Stimulated activated CD8-positive, alpha-beta memory T cell treated with anti-CD3 and anti-CD28 coated beads, Interleukin-15, amount 100 ng/mL, for 1 hour (primary cell): ENCODE measurements around the gene FAM114A2.
"Not testable (repeated sequence)": the region's sequence is repeated elsewhere in the genome, so short reads cannot be mapped to it uniquely, and the experiment has no call there.

Source experiments
- DNase-seq: peaks from one replicate; pipeline ENCODE4 v3.0.0-alpha.2; 2020; ENCODE audit warnings: low read depth

The FAM114A2 gene

GRCh38 chr5:154038707-154039457 lies at the start of gene FAM114A2, which contains the start of gene MFAP3:
Gene FAM114A2, minus strand, starts transcription at chr5:154038910. Its CDS starts 3,957 bp downstream, at chr5:154034953.
Gene MFAP3, plus strand, starts transcription at chr5:154038967. Its CDS starts 10,756 bp downstream, at chr5:154049723.
- DNase-seq: peak; percentile 71

GRCh38 chr5:154087260-154087659 lies 48.5 kb upstream of the FAM114A2 start:
- no peak for DNase-seq

DNA sequence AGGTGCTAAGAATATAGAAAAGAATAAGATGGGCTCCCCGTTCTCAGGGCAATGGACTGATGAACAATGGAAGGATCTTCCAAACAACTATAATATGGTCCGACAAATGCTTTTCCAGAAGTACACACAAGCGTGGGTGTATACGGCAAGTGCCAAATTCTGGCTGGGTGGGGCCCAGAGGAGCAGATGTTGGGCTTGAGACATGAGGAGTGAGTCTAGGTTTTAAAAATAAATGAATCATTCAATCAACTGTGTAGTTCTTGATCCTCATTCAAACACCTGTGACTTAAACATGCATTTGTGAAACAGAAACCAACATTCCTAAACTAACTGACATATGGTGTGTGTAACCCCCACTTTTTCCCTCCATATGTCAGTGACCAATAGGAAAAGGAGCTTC lies 47.9 kb upstream of the FAM114A2 start:
- no peak for DNase-seq

- no peak for DNase-seq
Measured at GRCh38 chr5:154086146-154086545, 47.4 kb upstream of the FAM114A2 start.

DNA sequence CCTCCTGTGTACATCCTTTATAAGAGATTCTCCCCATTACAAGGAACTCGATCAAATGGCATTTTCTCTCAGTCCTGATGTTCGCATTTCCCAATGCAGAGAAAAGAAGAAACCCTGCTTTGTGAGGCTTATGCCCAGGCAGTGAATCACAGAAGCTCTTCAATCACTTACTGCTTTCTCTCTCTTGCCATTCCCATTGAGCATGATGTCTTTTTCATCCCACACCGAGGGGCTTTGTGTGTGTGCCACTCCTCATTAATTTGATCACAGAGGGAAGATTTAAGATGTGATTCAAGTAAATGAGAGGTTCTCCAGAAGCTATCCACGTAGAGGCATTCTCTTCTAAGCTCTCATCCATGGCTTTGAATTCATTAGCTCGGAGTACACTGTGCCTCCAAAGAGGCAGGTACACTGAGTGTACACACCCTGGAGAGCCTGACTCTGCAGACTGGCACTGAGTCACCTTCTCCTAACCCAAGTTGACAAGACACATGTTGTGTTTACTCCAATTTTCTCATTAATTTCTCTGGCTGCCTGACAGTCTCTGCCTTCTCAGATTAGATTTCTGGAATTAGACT lies 45.4 kb upstream of the FAM114A2 start:
- DNase-seq: no peak

DNA sequence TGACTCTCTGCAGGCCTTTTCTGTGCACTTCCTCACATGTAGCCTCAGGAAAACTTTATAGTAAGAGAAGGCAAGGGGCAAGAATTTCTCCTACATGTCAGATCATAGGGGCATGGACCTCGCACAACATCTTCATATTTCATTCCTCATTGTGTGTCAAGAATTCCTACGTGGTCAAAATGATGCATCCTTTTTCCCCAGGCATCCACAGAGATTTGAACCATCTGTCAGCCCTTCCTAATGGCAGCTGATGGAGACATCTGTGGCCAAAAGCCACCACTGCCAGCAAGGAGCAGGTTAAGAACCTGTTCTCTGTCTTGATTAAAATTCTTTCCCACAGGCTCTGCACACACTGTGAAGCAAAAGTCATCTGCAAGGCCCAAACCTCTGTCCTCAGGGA lies 42.5 kb upstream of the FAM114A2 start:
- no peak for DNase-seq

- DNase-seq: no peak
Measured at GRCh38 chr5:154078272-154078671, 39.6 kb upstream of the FAM114A2 start.

DNA sequence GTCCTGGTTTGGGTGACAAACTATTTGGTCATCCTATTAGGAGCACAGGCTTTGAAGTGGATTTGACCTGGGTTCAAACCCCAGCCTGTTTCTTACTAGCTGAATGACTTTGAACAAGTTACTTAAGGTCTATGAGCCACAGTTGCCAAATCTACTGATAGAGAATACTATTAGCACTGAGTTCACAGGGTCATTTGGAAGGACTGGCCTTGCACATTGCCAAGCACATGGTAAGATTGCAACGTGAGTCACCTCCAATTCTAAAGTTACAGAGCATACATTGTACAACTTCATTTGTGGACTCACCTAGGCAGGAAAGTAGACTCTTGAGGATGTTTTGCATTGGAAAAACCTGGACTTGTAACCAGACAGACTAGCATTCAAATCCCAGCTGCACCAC lies 39.0 kb upstream of the FAM114A2 start:
- DNase-seq: no peak

DNA sequence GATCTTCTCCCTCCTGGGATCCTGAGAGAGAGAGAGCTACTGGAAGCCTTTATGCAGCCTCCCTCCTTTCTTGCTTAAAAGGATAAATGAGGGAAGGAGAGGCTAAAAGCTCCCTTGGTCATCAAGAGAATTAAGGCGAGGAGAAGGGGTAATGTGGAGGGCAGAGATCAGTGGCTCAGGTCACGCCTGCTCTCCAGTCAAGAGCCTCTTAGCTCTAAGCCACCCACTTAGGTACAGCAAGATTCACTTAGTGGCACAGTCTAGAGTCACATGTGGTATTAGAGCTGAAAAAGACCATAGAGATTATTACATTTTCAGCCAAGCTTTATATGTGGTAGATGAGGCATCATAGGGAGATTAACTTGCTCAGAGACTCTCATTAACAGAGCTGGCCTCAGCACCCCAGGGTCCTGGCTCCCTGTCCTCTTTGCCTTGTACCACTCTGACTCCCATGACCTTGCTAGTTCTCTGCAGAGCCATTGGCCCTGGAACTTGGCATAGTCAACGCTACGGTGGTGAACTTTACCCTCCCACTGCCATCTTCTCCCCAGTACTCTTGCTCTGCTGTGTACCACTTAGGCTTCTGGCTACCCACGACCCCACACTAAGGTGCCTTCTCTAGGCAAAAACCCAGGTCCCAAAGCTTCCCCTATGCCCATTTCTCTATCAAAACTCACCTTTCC lies 37.7 kb upstream of the FAM114A2 start:
- no peak for DNase-seq

DNA sequence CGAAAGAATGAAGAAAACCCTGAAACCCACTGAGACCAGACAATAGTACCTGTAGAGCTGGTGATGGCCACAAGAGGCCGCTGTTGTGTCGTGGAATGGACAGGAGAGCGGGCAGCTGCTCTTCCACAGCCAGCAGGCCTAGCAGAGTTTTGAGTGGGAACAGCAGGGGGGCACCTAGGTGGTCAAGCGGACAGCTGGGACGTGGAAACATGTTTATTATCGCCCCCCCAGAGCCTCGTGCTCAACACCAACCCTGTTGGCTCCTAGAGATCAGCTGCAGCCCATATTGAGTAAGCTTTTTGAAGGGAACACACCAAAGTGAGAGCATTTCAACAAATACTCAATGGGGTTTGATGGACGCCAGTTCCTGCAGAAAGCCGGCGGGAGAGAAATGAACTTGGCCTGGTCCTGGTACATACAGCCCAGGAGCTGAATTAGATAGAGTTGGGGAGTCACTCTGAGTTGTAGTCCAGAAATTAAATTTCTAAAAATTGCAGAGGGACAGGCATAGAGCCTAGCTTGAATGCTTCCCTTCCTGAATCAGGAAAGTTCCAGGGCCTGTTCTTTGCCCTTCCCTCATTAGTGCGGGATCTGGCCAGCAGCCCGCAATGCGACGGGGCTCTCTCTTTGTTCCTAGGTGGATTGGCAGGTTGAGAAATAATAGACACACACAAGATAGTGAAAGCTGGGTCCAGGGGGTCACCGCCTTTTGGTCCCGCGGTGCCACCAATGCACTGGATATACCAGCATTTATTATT lies 33.9 kb upstream of the FAM114A2 start:
- peak; percentile 79 for DNase-seq

- DNase-seq: no peak
Measured at GRCh38 chr5:154071799-154072413, 33.2 kb upstream of the FAM114A2 start.

DNA sequence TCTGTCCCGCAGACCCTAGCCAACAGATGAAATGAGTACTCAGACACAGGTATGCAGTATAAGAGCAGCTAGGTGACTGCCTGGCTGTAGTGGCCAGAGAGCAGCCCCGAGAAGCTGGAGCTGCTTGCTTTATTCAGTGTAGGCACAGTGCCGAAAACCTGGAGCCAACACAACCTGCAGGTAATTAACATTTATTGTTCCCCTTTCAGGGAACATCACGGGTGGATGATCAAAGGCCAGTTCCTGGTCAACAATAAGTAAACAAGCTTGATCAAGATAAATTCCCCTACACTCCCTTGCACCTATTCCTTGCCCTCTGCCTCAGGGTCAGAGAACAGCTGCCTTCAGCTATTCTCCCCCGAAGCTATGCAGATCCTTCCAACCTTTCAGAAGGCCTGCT lies 31.1 kb upstream of the FAM114A2 start:
- not testable (repeated sequence) for DNase-seq

- no peak for DNase-seq
Measured at GRCh38 chr5:154065971-154066370, 27.3 kb upstream of the FAM114A2 start.

GRCh38 chr5:154063372-154063771 lies 24.7 kb upstream of the FAM114A2 start:
- DNase-seq: no peak

GRCh38 chr5:154060606-154061005 lies 21.9 kb upstream of the FAM114A2 start:
- DNase-seq: no peak

DNA sequence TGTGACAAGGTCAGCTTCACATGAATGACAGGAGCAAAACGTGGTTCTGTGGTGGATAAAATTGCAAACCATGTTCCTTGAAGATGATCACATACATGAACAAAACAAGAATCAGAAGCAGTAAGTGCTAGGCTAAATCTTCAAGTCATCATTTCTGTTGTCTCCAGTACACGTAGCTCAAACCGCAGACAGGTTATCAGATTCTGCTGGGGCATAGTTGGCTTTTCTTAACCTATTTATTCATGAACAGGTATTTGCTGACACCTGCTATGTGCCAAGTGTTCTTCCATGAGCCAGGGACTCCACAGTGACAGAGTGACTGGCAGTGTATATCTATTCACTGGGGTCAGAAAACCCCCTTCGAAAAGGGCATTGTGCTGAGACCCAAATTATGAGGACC lies 20.9 kb upstream of the FAM114A2 start:
- no peak for DNase-seq

- DNase-seq: no peak
Measured at GRCh38 chr5:154059039-154059430, 20.3 kb upstream of the FAM114A2 start.

GRCh38 chr5:154058055-154059038 lies 19.6 kb upstream of the FAM114A2 start:
- no peak for DNase-seq

GRCh38 chr5:154055201-154055600 lies 16.5 kb upstream of the FAM114A2 start:
- DNase-seq: no peak

DNA sequence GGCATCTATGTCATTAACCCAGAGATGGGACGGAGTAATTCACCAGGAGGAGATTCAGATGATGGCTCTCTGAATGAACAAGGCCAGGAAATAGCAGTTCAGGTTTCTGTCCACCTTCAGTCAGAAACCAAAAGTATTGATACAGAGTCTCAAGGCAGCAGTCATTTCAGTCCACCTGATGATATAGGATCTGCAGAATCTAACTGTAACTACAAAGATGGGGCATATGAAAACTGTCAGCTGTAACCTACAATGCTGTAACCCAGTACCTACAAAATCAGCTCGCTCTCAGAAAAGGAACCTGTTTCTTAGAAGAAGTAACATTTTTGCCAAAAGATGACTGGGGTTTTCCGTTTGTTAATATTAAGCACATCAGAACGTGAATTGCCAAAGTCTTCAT lies 14.8 kb upstream of the FAM114A2 start:
- DNase-seq: no peak

GRCh38 chr5:154049636-154050035 lies 10.9 kb upstream of the FAM114A2 start:
- DNase-seq: no peak
